NT2/D1 (cell line): ENCODE results near the gene LIPC.

Experiments
- SUZ12 ChIP-seq: IDR thresholded peaks from 2 replicates; pipeline ENCODE4 v1.6.1; 2011; ENCODE audit not compliant: insufficient read length, insufficient read depth; ENCODE audit errors: extremely low read depth
- YY1 ChIP-seq: IDR thresholded peaks from 2 replicates; pipeline ENCODE4 v1.6.1; 2011; ENCODE audit not compliant: insufficient read length, insufficient read depth
- ZNF274 ChIP-seq: IDR thresholded peaks from 2 replicates; pipeline ENCODE4 v1.6.1; 2011; ENCODE audit warnings: mild to moderate bottlenecking, low read depth, low read length

- TF ChIP-seq SUZ12 (no peak), YY1 (no peak), ZNF274 (no peak)
These were observed 119.4 kb downstream of the LIPC start for GRCh38 chr15:58551084-58551763.
